HCT116 (cell line): ENCODE results near the gene USP32. TPM values are rescaled to one million over a fixed set of nuclear protein-coding genes. Genes with fewer than 3 reads are reported as not detected.

Source experiments
- ATAC-seq: fragments of 200-7000 bp; cut with Tn5 transposase; 2 replicates; pipeline ENCODE4 v1.9.1; 2020; ENCODE audit warnings: mild to moderate bottlenecking, moderate library complexity
- BruUV-seq: library from RNA; stranded (reverse); fragments of 400-500 nt; replicated peaks from 2 replicates; lab custom pipeline; 2021; lab: Mats Ljungman, UMichigan
- CTCF ChIA-PET: fragments of 300-600 bp; sonication (Branson Sonifier 250); formaldehyde crosslinking; loops from one replicate; lab custom pipeline; 2021; ENCODE audit warnings: antibody characterized with exemption; lab: Charles Lee
- POLR2A ChIA-PET: fragments of 300-600, 350-600 bp; sonication (Branson Sonifier 250); formaldehyde crosslinking; loops from one replicate; lab custom pipeline; 2021; ENCODE audit warnings: antibody characterized with exemption; lab: Charles Lee
- RAD21 ChIA-PET, 2 experiments: fragments of 300-600 bp; sonication (Branson Sonifier 250); formaldehyde crosslinking; loops; one replicate each; lab custom pipeline; 2023; ENCODE audit warnings: low total read pairs in 2 of 2; ENCODE audit not compliant: uncharacterized antibody in 2 of 2, unreplicated experiment in 2 of 2, low non-redundant PET in 1 of 2; lab: Charles Lee
- DNase-seq: peaks from one replicate; pipeline ENCODE4 v3.0.0-alpha.2; 2010; ENCODE audit warnings: low read depth, low spot score
- H2AFZ ChIP-seq: fragments of 200-600 bp; shearing (Covaris generic), sonication (generic); 2 replicates; pipeline ENCODE4 v1.6.1; 2017; ENCODE audit warnings: low read depth, mixed run types, mixed read lengths, antibody characterized with exemption, low read length; ENCODE audit not compliant: poor library complexity, severe bottlenecking
- H3K27ac ChIP-seq: 2 replicates; pipeline ENCODE4 v1.5.1; 2012; ENCODE audit warnings: low read depth, low read length
- H3K27me3 ChIP-seq: fragments of 200-600 bp; sonication (generic); 2 replicates; pipeline ENCODE4 v1.6.1; 2016; ENCODE audit warnings: mixed run types, low read length, mixed read lengths; ENCODE audit not compliant: insufficient read depth
- H3K36me3 ChIP-seq, 2 experiments: fragments of 200-500 bp in 1 of 2; fragments of 200-600 bp in 1 of 2; sonication (Bioruptor generic) in 1 of 2; sonication (generic) in 1 of 2; 2 replicates each; pipeline versions ENCODE4 v1.5.1 to v1.6.1; 2014 to 2016; ENCODE audit warnings: low read length in 2 of 2, inconsistent platforms in 1 of 2, mixed read lengths in 1 of 2, mixed run types in 1 of 2; ENCODE audit not compliant: insufficient read depth in 2 of 2, control insufficient read depth in 1 of 2
- H3K4me1 ChIP-seq, 2 experiments: fragments of 200-600 bp in 1 of 2; sonication (generic) in 1 of 2; 2 replicates each; pipeline versions ENCODE4 v1.5.1 to v1.6.1; 2012 to 2017; ENCODE audit warnings: low read length in 2 of 2, inconsistent platforms in 1 of 2, mild to moderate bottlenecking in 1 of 2, mixed read lengths in 1 of 2, mixed run types in 1 of 2, moderate library complexity in 1 of 2; ENCODE audit not compliant: insufficient read depth in 2 of 2, control insufficient read depth in 1 of 2
- H3K4me2 ChIP-seq: fragments of 200-600 bp; sonication (generic); 2 replicates; pipeline ENCODE4 v1.6.1; 2017; ENCODE audit warnings: mixed run types, low read length, mixed read lengths
- H3K4me3 ChIP-seq, 2 experiments: fragments of 200-600 bp in 1 of 2; sonication (generic) in 1 of 2; replicated peaks in 1 of 2; 2 replicates each; pipeline ENCODE4 v1.5.1; 2011 to 2016; ENCODE audit warnings: low read length in 2 of 2, control low read depth in 1 of 2, low read depth in 1 of 2, mild to moderate bottlenecking in 1 of 2, mixed read lengths in 1 of 2, mixed run types in 1 of 2
- H3K79me2 ChIP-seq: fragments of 200-600 bp; sonication (generic); 2 replicates; pipeline ENCODE4 v1.6.1; 2017; ENCODE audit warnings: mild to moderate bottlenecking, mixed run types, low read length, moderate library complexity, mixed read lengths; ENCODE audit not compliant: insufficient read depth
- H3K9ac ChIP-seq: fragments of 200-600 bp; sonication (generic); 2 replicates; pipeline ENCODE4 v1.6.1; 2016; ENCODE audit warnings: low read length, mixed read lengths
- H3K9me2 ChIP-seq: fragments of 200-600 bp; sonication (generic), shearing (Covaris generic); 2 replicates; pipeline ENCODE4 v1.6.1; 2017; ENCODE audit warnings: mixed run types, mild to moderate bottlenecking, moderate library complexity; ENCODE audit not compliant: insufficient read depth
- H3K9me3 ChIP-seq, 2 experiments: fragments of 200-500 bp in 1 of 2; fragments of 200-600 bp in 1 of 2; sonication (Bioruptor generic) in 1 of 2; sonication (generic) in 1 of 2; 2 replicates each; pipeline ENCODE4 v1.6.1; 2014 to 2017; ENCODE audit warnings: low read length in 2 of 2, mixed read lengths in 2 of 2, inconsistent platforms in 1 of 2, low read depth in 1 of 2, mild to moderate bottlenecking in 1 of 2, mixed run types in 1 of 2, moderate library complexity in 1 of 2; ENCODE audit not compliant: control insufficient read depth in 1 of 2, insufficient read depth in 1 of 2
- H4K20me1 ChIP-seq: fragments of 200-600 bp; sonication (generic), shearing (Covaris generic); 2 replicates; pipeline ENCODE4 v1.6.1; 2017; ENCODE audit warnings: mixed run types, mild to moderate bottlenecking, moderate library complexity; ENCODE audit not compliant: insufficient read depth
- FOSL1 ChIP-seq: IDR thresholded peaks from 2 replicates; pipeline ENCODE4 v1.6.1; 2012; ENCODE audit warnings: low read depth
- POLR2A ChIP-seq: IDR thresholded peaks from 2 replicates; pipeline ENCODE4 v1.7.0; 2011; ENCODE audit warnings: borderline replicate concordance; ENCODE audit not compliant: insufficient read depth, insufficient read length; ENCODE audit errors: extremely low read depth
- SP1 ChIP-seq: IDR thresholded peaks from 2 replicates; pipeline ENCODE4 v1.6.1; 2012; ENCODE audit warnings: low read depth
- SRF ChIP-seq: IDR thresholded peaks from 2 replicates; pipeline ENCODE4 v1.6.1; 2012; ENCODE audit warnings: low read depth
- TCF7L2 ChIP-seq: IDR thresholded peaks from 2 replicates; pipeline ENCODE4 v1.7.0; 2011; ENCODE audit warnings: borderline replicate concordance, inconsistent platforms; ENCODE audit not compliant: insufficient read depth, insufficient read length; ENCODE audit errors: extremely low read depth
- ZFX ChIP-seq: fragments of 450-650 bp; IDR thresholded peaks from 2 replicates; pipeline ENCODE4 v1.6.1; 2017
- intact Hi-C: fragments of 100-400 bp; cut with micrococcal nuclease; formaldehyde crosslinking; loops from 2 replicates; pipeline ENCODE4 v1.10.0; 2022
- total RNA-seq: library from RNA; stranded (reverse); gene quantifications from one replicate; pipeline ENCODE4 v1.2.1, GENCODE V29; 2021; ENCODE audit not compliant: unreplicated experiment

The USP32 gene
- total RNA-seq, 1 experiment from 2014 or later: 67.0 TPM

GRCh38 chr17:60369727-60370126, 22.2 kb downstream of the USP32 start:
- ATAC-seq (no peak), DNase-seq (no peak)
- peaks cover 2 to 10% of the 10 kb centered on the region in 2 experiments; a peak in 3 of 4 replicates for H3K4me1 ChIP-seq
- CTCF ChIA-PET: no interaction called here
- no peak overlapping the region for H3K4me2 ChIP-seq
- no peak overlapping the region for H3K9ac ChIP-seq
- H3K9me3 ChIP-seq: no peaks in the 10 kb centered on the region
- no peak overlapping the region for H2AFZ ChIP-seq
- no peak overlapping the region for H3K4me3 ChIP-seq
- no peaks in the 10 kb centered on the region for H3K36me3 ChIP-seq
- H3K27ac ChIP-seq: no peak overlapping the region
- POLR2A ChIA-PET: interaction anchor here (1.4 kb wide), 1 partner anchor 22 kb away, joined by 4 read pairs; the partner anchor contains the start of gene USP32
- H3K27me3 ChIP-seq: no peaks in the 10 kb centered on the region
- no peak for TF ChIP-seq TCF7L2
- TF ChIP-seq ZFX: no peak
- TF ChIP-seq SRF: no peak
- no peak for TF ChIP-seq FOSL1
- peaks cover 44% of the 10 kb centered on the region for H3K79me2 ChIP-seq
- BruUV-seq: no TSS peak
- intact Hi-C loops: no loop called here
- H4K20me1 ChIP-seq: no peaks in the 10 kb centered on the region
- RAD21 ChIA-PET: no interaction called here
- H3K9me2 ChIP-seq: no peaks in the 10 kb centered on the region

GRCh38 chr17:60363700-60364405, 28.1 kb downstream of the USP32 start:
- no peak for TF ChIP-seq SP1
- TF ChIP-seq POLR2A: no peak
- CTCF ChIA-PET: no interaction called here
- Histone ChIP-seq H3K36me3 (no peaks in the 10 kb centered on the region), H3K79me2 (peaks cover 58% of the 10 kb centered on the region), H3K4me3 (no peak overlapping the region), H3K4me1 (no peaks in the 10 kb centered on the region), H3K9ac (no peak overlapping the region), H3K9me2 (no peaks in the 10 kb centered on the region), H4K20me1 (no peaks in the 10 kb centered on the region), H3K27me3 (no peaks in the 10 kb centered on the region), H3K27ac (no peak overlapping the region), H3K4me2 (no peak overlapping the region), H2AFZ (no peak overlapping the region), H3K9me3 (no peaks in the 10 kb centered on the region)
- no TSS peak for BruUV-seq
- intact Hi-C loops: no loop called here
- POLR2A ChIA-PET: no interaction called here
- RAD21 ChIA-PET: no interaction called here
- ATAC-seq (no peak), DNase-seq (no peak)
